Right atrium auricular region (tissue), 2 donors: ENCODE results near the gene SLC1A7. TPM values are rescaled to one million over a fixed set of nuclear protein-coding genes. Genes with fewer than 3 reads are reported as not detected.

Experiments
- DNase-seq: peaks from one replicate; pipeline ENCODE4 v3.0.0-alpha.2; 2019; ENCODE audit warnings: low spot score
- H3K27ac ChIP-seq, 2 donors: fragments of 200-600 bp; sonication (generic); 1 replicate in 1 of 2; 2 replicates in 1 of 2; pipeline ENCODE4 v1.5.1; 2016 to 2019
- H3K27me3 ChIP-seq, 2 donors: fragments of 200-600 bp; sonication (generic); one replicate each; pipeline versions ENCODE4 v1.5.1 to v1.6.0; 2017 to 2019
- H3K36me3 ChIP-seq: fragments of 200-600 bp; sonication (generic); one replicate; pipeline ENCODE4 v1.5.1; 2016
- H3K4me1 ChIP-seq, 2 donors: fragments of 200-600 bp; sonication (generic); one replicate each; pipeline versions ENCODE4 v1.5.1 to v1.6.0; 2017 to 2019
- H3K4me3 ChIP-seq, 2 donors: fragments of 200-600 bp; sonication (generic); 1 replicate in 1 of 2; 2 replicates in 1 of 2; pipeline ENCODE4 v1.5.1; 2017 to 2019; ENCODE audit warnings: mild to moderate bottlenecking in 1 of 2, moderate library complexity in 1 of 2
- H3K9me3 ChIP-seq, 2 donors: fragments of 200-600 bp; sonication (generic); one replicate each; pipeline ENCODE4 v1.5.1; 2019
- CTCF ChIP-seq, 2 donors: fragments of 200-600 bp; sonication (generic); IDR thresholded peaks; one replicate each; pipeline ENCODE4 v1.5.1; 2019; ENCODE audit warnings: antibody characterized with exemption in 2 of 2
- total RNA-seq, 2 donors: library from RNA; depleted of rRNA; stranded (reverse); fragments of >200 nt; gene quantifications; one replicate each; pipeline ENCODE4 v1.1.0, GENCODE V29; 2016

SLC1A7 gene
- total RNA-seq, 2 donors from 2014 or later: 0.56 to 0.71 TPM

GRCh38 chr1:53143527-53143926 lies 1.1 kb upstream of the SLC1A7 start:
- no peak for TF ChIP-seq CTCF (IDR thresholded peaks at IDR 0.05)
- Histone ChIP-seq H3K27ac (no peak overlapping the region), H3K4me1 (peaks cover 0 to 9% of the 10 kb centered on the region in 2 donors), H3K4me3 (no peak overlapping the region), H3K36me3 (no peaks in the 10 kb centered on the region), H3K9me3 (no peaks in the 10 kb centered on the region), H3K27me3 (no peaks in the 10 kb centered on the region)
- DNase-seq: no peak

- no peak overlapping the region for H3K27ac ChIP-seq
- H3K27me3 ChIP-seq: no peaks in the 10 kb centered on the region
- H3K4me1 ChIP-seq: peaks cover 0 to 8% of the 10 kb centered on the region in 2 donors
- H3K4me3 ChIP-seq: no peak overlapping the region
- no peak for TF ChIP-seq CTCF (IDR thresholded peaks at IDR 0.05)
- H3K36me3 ChIP-seq: no peaks in the 10 kb centered on the region
- no peak for DNase-seq
- peaks cover 0 to 8% of the 10 kb centered on the region in 2 donors for H3K9me3 ChIP-seq
Measured at GRCh38 chr1:53141487-53142055, 867 bp downstream of the SLC1A7 start.

- no peak overlapping the region for H3K27ac ChIP-seq
- no peak for TF ChIP-seq CTCF (IDR thresholded peaks at IDR 0.05)
- H3K4me1 ChIP-seq: no peaks in the 10 kb centered on the region
- DNase-seq: no peak
- no peaks in the 10 kb centered on the region for H3K36me3 ChIP-seq
- H3K4me3 ChIP-seq: no peak overlapping the region
- H3K9me3 ChIP-seq: peaks cover 0 to 8% of the 10 kb centered on the region in 2 donors
- no peaks in the 10 kb centered on the region for H3K27me3 ChIP-seq
Measured at GRCh38 chr1:53140451-53140850, 2.0 kb downstream of the SLC1A7 start.

- Histone ChIP-seq H3K27ac (no peak overlapping the region), H3K36me3 (no peaks in the 10 kb centered on the region), H3K4me1 (no peaks in the 10 kb centered on the region), H3K9me3 (peaks cover 0 to 8% of the 10 kb centered on the region in 2 donors), H3K4me3 (no peak overlapping the region), H3K27me3 (no peaks in the 10 kb centered on the region)
- no peak for TF ChIP-seq CTCF (IDR thresholded peaks at IDR 0.05)
- no peak for DNase-seq
Measured at GRCh38 chr1:53139951-53140361, 2.5 kb downstream of the SLC1A7 start.

GRCh38 chr1:53138991-53139884 lies 3.2 kb downstream of the SLC1A7 start:
- H3K4me3 ChIP-seq: no peak overlapping the region
- H3K36me3 ChIP-seq: no peaks in the 10 kb centered on the region
- no peak for DNase-seq
- H3K27ac ChIP-seq: no peak overlapping the region
- H3K4me1 ChIP-seq: no peaks in the 10 kb centered on the region
- peaks cover 0 to 8% of the 10 kb centered on the region in 2 donors for H3K9me3 ChIP-seq
- no peak for TF ChIP-seq CTCF (IDR thresholded peaks at IDR 0.05)
- no peaks in the 10 kb centered on the region for H3K27me3 ChIP-seq
